H7 (cell line): ENCODE results near the gene KIAA0232. TPM values are rescaled to one million over a fixed set of nuclear protein-coding genes. Genes with fewer than 3 reads are reported as not detected.
"Not testable (repeated sequence)": the region's sequence is repeated elsewhere in the genome, so short reads cannot be mapped to it uniquely, and the experiment has no call there.

ENCODE experiments used
- DNase-seq: peaks from one replicate; pipeline ENCODE4 v3.0.0; 2012
- H3K27me3 ChIP-seq: 2 replicates; pipeline ENCODE4 v1.6.0; 2011; ENCODE audit warnings: mild to moderate bottlenecking, low read length; ENCODE audit not compliant: control insufficient read depth, insufficient read depth
- H3K36me3 ChIP-seq: replicated peaks from 2 replicates; pipeline ENCODE4 v1.5.1; 2011; ENCODE audit warnings: low read length; ENCODE audit not compliant: control insufficient read depth, insufficient read depth
- H3K4me3 ChIP-seq: 2 replicates; pipeline ENCODE4 v1.5.1; 2011; ENCODE audit warnings: low read depth, mild to moderate bottlenecking, control low read depth, low read length, moderate library complexity; ENCODE audit not compliant: insufficient read depth
- total RNA-seq: library from RNA; depleted of rRNA; stranded (reverse); fragments of >200 nt; shearing (Covaris generic); gene quantifications from 2 replicates; pipeline ENCODE4 v1.2.3, GENCODE V29; 2014

KIAA0232 gene
- total RNA-seq, 1 experiment from 2014 or later = 11.5 TPM

DNA sequence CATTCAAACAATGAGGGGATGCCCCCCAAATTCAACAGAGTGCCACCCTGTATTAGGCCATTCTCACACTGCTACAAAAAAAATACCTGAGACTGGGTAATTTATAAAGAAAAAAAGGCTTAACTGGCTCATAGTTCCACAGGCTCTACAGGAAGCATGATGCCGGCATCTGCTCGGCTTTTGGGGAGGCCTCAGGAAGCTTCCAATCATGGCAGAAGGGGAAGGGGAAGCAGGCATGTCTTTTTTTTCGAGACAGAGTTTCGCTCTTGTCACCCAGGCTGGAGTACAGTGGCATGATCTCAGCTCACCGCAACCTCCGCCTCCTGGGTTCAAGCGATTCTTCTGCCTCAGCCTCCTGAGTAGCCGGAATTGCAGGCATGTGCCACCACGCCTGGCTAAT, 108.4 kb downstream of the KIAA0232 start:
- DNase-seq, H3K27me3 ChIP-seq, H3K4me3 ChIP-seq, H3K36me3 ChIP-seq: not testable (repeated sequence)

DNA sequence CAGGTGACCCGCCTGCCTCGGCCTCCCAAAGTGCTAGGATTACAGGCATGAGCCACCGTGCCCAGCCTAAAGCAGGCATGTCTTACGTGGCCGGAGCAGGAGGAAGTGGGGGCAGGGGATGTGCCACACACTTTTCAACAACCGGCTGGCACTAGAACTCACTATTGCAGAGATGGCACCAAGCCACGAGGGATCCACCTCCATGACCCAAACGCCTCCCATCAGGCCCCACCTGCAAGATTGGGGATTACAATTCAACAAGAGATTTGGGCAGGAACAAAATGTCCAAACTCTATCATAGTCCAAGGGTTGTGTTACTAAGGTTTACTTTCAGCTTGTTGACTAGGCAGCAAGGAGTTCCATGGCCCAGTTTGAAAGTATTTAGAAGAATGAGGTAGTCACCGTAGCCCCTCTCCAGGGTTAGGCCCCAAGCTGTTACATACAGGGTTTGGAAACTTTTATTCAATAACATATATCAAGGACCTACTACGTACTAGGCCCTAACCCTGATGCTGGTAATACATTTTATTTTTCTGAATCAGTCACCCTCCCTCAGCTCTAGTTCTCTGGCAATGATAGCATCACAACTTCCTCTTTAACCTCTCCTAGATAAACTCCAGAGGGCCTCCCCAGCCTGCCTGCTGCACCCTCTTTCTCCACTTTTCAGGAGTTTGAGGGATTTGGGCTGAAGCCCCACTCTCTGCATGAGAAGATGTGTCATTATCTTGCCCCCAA, 109.1 kb downstream of the KIAA0232 start:
- peak; percentile 28 for DNase-seq
- H3K4me3 ChIP-seq = no peak overlapping the region
- no peaks in the 10 kb centered on the region for H3K27me3 ChIP-seq
- H3K36me3 ChIP-seq = no peaks in the 10 kb centered on the region

DNA sequence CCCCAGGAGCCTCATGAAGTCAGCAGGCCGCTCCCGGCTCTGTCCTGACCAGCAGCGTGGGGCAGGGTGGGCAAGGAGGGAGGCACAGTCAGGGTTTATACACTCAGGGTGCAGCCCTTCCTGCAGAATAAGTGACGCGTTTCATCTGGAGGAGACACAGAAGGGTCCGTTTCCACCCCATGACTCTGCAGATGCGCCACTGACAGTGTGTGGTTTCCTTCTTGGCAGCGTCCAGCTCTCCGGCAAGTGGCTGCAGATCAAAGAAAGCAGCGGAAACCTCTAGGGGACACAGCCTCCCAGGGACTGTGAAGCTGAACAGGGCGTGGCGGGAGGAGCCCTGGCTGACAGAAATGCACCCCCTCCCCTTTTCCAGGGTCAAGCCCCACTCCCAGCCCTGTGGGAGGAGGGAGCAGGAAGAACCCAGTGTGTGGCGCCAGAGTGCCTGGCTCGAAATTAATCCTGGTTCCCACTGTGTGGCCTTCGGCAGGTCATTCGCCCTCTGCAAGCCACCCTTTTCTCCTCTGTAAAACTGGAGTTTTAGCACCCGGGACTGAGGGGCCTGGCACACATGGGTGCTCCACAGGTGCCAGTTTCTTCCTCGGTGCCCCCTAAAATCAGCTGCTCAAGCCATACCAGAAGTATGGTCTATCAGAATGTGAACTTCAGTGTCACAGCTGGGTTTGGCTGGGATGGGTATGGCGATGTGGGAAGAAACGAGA, 109.8 kb downstream of the KIAA0232 start:
- Histone ChIP-seq H3K27me3 (no peaks in the 10 kb centered on the region), H3K4me3 (no peak overlapping the region), H3K36me3 (no peaks in the 10 kb centered on the region)
- DNase-seq = peak; percentile 89

DNA sequence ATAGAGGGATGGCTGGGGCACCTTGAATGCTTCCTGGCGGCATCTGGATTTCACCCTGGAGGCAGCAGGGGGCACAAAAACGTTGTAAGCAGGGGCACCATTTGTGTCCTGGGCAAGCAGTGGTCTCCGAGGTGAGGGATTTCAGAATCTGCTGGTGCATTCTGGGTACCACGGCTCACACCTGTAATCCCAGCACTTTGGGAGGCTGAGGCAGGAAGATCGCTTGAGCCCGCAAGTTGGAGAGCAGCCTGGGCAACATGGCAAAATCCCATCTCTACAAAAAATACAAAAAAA, 110.3 kb downstream of the KIAA0232 start:
- H3K27me3 ChIP-seq = no peaks in the 10 kb centered on the region
- H3K4me3 ChIP-seq = no peak overlapping the region
- H3K36me3 ChIP-seq = no peaks in the 10 kb centered on the region
- no peak for DNase-seq

DNA sequence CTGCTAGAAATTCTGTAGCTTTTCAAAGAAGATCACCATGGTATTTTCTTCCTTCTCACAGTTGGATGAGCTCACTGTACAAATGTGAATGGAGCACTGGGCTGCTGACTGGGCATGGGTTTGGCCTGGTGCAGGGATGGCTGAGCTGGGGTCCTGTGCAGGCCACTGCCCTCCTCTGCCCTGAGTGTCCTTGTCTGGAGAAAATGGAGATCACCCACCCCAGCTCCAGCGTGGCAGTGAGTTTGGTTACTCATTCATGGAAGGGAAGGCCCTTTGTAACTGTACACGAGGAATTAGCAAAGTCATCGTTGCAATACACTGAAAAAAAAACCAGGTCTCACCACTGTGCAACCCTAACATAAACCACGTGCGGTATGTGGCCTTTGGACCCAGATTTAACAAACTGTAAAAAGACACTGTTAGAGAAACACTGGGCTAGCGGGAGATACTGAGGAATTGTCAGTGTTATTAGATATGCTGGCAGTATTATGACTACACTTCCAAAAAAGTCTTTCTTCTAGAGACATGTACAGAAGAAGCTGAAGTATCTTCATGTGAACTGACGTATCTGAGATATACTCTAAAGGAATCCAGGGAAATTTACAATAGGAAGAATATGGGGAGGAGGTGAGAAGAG, 111.0 kb downstream of the KIAA0232 start:
- H3K36me3 ChIP-seq = no peaks in the 10 kb centered on the region
- no peak overlapping the region for H3K4me3 ChIP-seq
- no peak for DNase-seq

DNA sequence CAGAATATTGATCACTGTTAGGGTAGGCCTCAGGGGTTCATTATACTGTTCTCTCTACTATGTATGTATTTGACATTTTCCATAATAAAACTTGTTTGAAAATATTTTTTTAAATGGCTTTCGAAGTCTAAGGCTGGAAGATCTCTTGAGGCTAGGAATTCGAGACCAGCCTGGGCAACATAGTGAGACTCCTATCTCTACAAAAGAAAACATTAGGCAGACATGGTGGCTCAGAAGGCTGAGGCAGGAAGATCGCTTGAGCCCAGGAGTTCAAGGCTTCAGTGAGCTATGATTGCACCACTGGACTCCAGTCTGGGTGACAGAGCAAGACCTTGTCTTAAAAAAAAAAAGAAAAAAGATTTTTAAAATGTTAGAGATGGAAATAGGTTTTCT, 111.6 kb downstream of the KIAA0232 start:
- DNase-seq = no peak
- H3K4me3 ChIP-seq = no peak overlapping the region
- no peaks in the 10 kb centered on the region for H3K36me3 ChIP-seq
- H3K27me3 ChIP-seq = no peaks in the 10 kb centered on the region

More for the DNA sequence above, 111.0 kb downstream of the KIAA0232 start:
- no peaks in the 10 kb centered on the region for H3K27me3 ChIP-seq

DNA sequence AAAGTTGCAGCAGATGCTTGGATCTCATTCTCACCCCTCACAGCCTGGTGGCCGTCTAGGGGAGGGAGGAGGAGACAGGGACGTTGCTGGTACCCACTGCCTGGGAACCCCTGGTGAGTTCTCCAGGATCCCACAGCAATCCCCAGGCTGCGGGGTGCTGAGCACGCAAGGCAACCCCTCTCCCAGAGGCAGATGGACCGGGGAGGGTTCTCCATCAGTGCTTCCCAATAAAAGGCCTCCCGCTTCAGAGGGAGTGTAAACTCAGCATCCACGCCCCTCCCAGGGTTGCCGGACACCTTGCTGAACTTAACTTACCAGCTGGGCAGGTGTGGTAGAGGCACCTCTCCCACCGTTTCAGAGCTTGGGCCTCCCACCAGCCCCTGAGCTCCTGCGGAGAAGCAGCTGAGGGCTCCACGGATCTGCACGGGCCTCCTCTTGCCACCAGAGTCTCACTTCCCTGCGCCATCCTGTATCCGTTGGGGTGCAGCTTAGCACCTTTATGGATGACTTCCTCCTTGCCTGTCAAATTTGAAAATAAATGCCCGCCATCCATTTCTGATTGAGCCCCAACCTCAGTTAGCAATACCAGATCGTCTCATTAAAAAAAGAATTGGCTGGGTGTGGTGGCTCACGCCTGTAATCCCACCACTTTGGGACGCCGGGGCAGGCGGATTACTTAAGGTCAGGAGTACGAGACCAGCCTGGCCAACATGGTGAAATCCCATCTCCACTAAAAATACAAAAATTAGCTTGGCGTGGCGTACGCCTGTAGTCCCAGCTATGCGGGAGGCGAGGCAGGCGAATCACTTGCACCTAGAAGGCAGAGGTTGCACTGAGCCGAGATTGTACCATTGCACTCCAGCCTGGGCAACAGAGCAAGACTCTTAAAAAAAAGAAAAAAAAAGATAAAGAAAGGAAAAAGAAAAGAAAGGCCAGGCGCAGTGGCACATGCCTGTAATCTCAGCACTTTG, 112.3 kb downstream of the KIAA0232 start:
- no peaks in the 10 kb centered on the region for H3K27me3 ChIP-seq
- H3K36me3 ChIP-seq = no peaks in the 10 kb centered on the region
- DNase-seq = peak; percentile 27
- no peak overlapping the region for H3K4me3 ChIP-seq

DNA sequence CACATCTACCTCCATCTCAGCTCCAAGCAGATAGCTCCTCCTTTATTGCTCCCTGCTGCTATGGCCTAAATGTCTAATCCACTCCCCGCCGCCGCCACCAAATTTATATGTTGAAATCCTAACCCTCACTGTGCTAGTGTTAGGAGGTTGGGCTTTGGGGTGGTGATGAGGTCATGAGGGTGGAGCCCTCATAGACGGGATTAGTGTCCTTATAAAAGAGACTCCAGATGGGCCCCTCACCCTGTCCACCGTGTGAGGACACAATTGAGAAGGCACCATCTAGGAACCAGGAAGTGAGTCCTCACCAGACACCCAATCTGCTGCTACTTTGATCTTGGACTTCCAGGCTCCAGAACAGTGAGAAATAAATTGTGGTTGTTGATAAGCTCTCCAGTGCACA, 113.5 kb downstream of the KIAA0232 start:
- Histone ChIP-seq H3K4me3 (no peak overlapping the region), H3K36me3 (no peaks in the 10 kb centered on the region), H3K27me3 (no peaks in the 10 kb centered on the region)
- no peak for DNase-seq

DNA sequence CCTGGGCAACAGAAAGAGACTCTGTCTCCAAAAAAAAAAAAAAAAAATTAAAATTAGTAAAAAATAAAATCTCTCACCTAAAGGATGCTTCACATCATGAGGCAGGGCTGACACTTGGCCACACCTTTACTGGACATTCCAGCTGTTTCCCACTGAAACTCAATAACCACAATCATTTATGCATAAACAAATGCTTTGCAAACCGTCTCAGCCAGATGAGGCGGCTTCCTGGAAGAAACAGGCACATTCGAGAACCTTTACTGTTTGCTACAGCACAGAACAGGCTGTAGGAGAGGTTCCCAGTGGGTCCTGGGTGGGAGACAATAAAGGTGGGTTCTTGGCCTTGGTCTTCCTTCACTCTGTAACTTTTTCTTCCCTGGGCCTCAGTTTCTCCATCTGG, 116.2 kb downstream of the KIAA0232 start:
- no peak for DNase-seq
- H3K36me3 ChIP-seq = no peaks in the 10 kb centered on the region
- H3K27me3 ChIP-seq = no peaks in the 10 kb centered on the region
- H3K4me3 ChIP-seq = no peak overlapping the region

DNA sequence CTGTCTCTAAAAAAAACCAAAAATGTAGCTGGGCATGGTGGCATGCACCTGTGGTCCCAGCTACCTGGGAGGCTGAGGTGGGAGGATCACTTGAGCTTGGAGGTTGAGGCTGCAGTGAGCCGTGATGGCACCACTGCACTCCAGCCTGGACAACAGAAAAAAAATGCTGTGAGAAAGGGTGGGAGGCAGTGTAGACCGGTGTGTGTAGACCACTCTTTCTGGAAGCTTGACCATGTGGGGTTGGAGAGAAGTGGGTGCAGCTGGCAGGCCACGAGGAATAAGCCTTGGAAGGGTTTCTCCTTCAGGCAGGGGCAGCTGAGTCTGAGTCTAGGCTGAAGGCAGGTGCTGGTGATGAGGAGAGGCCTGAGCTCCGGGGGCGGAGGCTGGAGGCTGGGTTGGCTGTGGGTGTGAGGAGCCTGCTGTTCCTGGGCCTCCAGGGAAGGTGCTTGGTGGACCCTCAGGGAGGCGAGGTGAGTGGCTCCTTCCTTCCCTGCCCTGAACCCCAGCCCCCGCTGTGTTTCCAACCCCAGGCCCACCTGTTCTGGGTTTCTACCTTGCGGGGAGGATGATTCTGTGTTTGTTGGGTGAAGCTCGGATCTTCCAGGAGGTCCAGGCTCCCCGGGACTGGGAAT, 117.8 kb downstream of the KIAA0232 start:
- Histone ChIP-seq H3K36me3 (no peaks in the 10 kb centered on the region), H3K4me3 (no peak overlapping the region), H3K27me3 (no peaks in the 10 kb centered on the region)
- peak; percentile 36 for DNase-seq

DNA sequence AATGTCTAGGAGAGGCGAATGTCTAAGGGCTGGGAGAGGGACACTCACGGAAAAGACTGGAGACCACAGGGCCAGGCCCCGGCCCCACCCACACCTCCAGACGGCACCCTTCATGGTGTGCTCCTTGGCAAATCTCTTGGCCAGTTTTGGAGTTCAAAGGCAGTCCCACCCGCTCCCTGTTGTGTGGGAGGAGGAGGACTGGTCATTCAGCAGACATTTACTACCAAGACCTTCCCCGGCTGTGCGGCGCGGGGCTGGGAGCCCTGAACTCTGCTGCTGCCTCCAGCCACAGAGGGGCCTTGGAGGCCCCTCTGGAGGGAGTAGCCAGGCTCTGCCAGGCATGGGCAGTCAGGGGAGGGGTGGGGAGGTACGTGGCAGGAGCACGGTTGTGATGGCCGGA, 118.4 kb downstream of the KIAA0232 start:
- no peaks in the 10 kb centered on the region for H3K27me3 ChIP-seq
- H3K4me3 ChIP-seq = no peak overlapping the region
- no peaks in the 10 kb centered on the region for H3K36me3 ChIP-seq
- peak; percentile 47 for DNase-seq

DNA sequence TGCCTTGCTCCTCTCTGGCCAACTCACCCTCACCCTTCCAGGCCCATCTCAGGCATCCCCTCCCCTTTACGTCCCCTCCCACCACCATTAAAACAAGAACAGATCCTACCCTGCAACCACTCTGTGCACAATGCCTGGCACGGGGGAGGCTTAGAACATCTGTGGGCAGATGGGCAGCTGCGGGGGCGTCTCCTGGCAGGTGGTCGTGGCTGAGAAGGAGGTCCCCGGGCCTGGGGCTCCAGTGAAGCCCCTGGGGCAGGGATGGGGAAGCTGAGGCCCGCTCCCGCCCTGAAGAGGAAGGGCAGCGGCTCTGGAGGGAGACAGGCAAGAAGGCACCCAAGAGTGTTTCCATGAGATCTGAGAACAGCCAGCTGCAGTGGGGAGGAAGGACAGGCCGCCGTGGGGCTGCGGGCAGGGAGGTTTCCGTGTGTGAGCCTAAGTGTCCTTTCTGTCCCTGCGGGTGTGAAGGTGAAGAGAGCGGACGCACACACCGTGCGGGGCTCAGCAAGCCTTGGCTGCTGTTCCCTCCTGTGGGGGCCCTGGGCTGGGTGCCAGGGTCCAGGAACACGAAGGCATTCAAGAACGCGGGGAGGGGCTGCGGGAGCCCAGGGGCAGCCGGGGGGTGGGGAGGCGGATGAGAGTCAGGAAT, 119.3 kb downstream of the KIAA0232 start:
- H3K4me3 ChIP-seq = no peak overlapping the region
- DNase-seq = no peak
- H3K27me3 ChIP-seq = no peaks in the 10 kb centered on the region
- H3K36me3 ChIP-seq = no peaks in the 10 kb centered on the region

DNA sequence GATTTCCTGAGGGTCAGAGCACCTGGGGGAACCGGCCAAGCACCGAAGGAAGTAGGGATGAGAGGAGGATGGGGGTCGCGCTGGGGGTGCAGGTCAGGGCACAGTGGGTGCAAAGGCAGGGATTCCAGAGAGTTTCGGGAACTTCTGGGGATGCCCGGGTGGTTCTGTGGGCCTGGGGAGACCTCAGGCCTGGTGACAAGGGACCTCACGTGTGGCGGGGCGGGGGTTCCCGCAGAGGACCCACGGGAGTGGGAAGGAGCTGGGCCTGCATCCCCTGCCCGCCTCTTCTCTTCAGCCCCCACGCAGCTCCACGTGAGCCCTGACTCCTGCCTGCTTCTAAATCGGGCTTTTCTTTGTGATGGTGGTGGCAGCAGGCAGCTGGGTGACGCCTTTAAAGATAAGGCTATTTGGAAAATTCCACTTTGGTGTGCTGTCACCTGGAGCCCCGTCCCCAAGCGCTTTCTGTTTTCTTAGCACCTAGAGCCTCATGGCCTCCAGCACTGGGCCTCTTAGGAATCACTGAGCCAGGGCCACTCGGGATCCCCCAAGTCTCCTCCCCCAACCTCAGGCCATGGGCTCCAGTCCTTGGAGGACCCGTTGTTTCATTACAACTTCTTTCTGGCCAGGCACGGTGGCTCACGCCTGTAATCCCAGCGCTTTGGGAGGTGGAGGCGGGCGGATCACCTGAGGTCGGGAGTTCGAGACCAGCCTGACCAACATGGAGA, 120.0 kb downstream of the KIAA0232 start:
- H3K36me3 ChIP-seq = no peaks in the 10 kb centered on the region
- no peaks in the 10 kb centered on the region; the same call in 1 of the 2 replicates for H3K27me3 ChIP-seq
- DNase-seq = peak; percentile 64
- no peak overlapping the region for H3K4me3 ChIP-seq
